ENCODE measurements around the gene SGO1.
"Not testable (repeated sequence)": the region's sequence is repeated elsewhere in the genome, so short reads cannot be mapped to it uniquely, and the experiment has no call there.

Gene SGO1

DNA sequence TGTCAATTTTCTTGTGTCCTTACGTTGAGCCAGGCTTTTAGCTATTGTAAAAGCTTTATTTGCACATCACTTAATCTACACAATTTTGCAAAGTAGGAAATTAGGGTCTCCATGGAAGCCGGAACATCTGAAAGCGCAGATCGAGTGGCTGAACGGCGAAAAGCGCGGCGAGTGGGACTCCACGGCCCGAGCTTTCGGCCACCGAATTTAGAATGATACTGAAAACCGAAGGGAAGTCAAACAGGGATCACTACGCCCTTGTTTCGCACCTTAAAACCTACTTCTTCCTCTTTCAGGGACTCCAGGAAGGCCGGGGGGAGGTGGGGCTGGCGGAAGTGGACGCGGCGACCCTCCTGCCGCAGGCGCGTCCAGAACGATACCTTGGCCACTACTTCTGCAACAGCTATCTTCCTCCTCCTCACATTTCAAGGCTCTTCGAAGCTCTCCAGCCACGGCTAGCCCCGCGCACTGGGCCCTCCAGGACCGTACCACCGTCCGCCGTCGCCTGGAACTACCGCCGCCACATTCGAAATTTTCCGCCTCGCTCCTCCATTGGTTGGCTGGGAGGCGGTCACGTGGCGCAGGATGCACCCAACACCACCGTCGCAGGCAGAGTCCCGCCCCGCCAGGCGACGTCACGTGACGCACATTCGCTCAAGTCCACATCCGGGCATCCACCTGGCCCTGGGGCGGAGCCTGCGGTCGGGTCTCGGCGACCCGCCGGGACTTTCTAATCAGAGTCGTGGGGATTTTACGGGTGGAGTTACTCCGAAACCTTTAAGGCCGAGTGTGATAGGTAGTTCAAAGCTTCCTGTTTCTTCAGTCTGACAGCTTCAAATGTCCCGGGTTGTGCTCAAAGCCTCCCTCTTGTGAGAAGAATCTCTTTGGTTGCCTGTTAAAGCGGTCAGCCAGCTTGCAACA, at the start of gene SGO1:
Gene SGO1 (minus strand): TSS at position 528 of the 921 bp plus-strand sequence. CDS start 2,179 bp downstream, outside the sequence.
- FAIRE-seq, result peak; percentile 96

DNA sequence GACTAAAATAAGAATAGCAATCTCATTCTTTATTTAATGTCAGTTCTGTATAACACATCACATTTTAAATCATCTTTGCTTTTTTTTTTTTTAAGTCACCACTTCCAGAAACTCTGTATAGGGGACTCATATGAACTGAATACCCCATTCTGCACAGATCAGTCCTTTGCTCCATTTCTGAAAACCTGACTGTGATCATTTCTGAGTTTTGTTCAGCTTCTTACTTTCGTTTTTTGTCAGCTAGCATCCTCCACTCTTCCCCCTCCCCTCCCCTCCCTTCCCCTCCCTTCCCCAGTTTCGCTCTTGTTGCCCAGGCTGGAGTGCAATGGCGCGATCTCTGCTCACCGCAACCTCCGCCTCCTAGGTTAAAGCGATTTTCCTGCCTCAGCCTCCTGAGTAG, 49.8 kb upstream of the SGO1 start:
- FAIRE-seq, result no peak

DNA sequence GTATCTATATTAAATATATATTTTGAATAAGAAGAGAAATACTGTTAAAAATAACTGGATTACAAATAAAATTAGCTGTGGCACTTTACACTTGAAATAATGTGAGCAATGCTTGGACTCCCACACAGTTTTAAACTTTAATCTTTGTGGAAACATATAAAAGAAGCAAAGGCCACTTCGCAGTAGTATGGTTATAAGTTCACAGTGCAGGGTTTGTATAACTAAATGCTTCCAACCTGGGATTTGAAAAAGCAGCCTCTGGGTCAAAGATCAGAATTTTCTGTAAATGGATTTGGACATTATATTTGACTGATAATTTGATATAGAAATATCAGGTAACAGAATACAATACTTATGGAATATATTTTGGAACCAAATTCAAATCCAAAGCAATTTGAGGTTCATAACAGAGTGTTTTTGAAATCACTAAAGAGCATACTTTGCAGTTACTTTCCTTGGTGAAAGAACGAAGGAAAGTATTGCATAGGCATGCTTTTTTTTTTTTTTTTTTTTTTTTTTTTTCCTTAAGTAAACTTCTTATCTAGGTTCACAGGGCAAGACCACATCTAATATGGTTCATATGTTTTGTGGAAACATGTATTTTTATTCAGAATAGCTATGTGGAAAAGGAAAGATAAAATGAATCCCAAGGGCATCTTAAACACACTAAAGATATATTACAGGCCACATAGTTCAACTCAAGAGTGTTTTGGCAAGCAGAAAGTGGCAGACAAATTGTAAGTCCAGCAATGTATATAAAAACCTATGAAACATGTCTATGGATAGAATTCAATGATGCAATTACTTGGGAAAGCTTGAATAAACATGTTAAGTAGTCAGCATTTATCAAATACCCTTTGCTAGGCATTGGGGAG, 47.1 kb upstream of the SGO1 start:
- FAIRE-seq, result no peak

DNA sequence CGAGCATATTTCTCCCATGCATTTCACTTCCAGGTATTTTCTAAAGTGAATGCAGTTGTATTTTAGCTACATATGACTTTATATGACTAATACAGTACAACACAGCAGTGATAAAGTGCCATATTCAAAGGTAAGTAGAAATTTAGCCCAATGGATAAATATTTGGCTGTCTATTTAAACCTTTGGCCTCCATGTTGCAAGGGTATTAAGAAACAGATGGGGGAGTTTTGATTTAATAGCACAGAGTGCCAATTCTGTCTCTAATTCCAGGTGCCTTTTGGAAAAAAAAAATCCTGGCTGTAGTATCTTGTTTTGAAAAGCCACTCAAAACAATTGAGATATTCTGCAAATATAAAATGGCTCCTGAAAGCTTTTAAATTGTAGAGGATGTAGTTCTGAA, 44.9 kb upstream of the SGO1 start:
- no peak for FAIRE-seq

DNA sequence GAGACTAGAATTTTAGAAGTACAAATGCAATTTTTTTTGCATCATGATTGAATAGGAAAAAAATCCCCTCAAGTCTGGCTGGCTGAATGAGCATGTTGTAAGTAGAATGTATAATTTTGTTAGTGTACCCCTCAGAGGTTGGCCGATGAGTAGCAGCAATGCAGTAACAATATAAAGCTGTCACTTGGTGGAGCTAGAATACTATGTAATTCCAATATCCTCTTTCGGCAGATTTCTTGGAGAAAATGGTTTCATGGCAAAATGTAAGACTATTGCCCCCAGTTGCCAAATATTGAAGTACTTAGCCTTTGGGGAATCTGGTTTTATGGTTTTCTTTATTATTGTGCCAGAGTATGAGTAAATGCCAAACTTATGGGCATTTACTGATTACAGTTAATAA, 39.8 kb upstream of the SGO1 start:
- peak; percentile 13 for FAIRE-seq

DNA sequence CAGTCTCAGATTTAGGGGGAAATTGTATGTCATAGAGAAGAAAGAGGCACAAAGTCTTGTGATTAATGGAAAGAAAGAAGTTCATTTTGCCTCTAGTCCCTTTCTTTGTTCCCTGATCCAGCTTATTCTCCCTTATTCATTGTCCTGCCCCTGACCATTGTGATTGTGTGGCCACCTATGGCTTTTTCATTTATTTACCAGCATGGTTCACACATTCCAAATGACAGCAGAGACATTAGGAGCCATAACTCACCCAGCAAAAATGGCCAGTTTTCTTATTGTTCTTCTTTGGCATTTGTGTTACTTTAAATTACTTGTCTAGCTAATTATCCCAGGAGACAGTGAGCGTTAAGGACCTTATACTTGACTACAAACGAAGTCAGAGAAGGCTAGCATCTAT, 36.3 kb upstream of the SGO1 start:
- FAIRE-seq, result no peak

DNA sequence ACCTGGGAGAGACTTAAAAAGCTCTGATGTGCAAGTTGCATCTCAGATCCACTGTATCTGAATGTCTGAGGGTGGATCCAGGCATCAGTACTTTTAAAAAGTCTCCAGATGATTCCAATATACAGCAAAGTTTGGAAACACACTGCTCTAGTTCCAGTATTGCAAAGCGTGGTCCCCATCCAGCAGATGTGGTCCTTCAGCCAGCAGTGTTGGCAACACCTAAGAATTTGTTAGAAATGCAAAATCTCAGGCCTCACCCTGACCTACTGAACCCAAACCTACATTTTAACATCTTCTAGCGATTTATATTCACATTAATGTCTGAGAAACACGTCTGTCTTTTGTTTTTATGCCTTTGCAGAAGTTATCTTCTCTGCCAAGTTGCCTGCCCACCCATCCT, 32.2 kb upstream of the SGO1 start:
- FAIRE-seq, result no peak

DNA sequence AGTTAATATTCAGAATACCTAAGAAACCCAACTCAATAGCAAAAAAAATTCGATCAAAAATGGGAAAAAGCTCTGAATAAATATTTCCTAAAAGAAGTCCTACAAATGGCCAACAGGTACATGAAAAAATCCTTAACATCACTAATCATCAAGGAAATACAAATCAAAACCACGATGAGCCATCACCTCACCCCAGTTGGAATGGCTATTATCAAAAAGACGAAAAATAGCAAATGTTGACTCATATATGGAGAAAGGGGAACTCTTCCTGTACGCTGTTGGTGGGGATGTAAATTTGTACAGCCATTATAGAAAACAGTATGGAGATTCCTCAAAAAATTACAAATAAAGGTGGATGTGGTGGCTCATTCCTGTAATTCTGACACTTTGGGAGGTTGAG, 29.6 kb upstream of the SGO1 start:
- no peak for FAIRE-seq

DNA sequence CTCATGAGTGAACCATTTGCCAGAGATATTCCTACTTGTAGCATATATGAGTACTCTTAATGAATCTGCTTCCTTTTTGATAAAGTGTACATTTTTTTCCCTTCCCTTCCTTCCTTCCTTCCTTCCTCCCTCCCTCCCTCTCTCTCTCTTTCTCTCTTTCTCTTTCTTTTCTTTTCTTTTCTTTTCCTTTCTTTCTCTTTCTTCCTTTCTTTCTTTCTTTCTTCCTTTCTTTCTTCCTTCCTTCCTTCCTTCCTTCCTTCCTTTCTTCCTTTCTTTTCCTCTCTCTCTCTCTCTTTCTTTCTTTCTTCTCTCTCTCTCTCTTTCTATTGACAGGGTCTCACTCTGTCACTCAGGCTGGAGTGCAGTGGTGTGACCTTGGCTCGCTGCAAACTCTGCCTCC, 27.5 kb upstream of the SGO1 start:
- not testable (repeated sequence) for FAIRE-seq

DNA sequence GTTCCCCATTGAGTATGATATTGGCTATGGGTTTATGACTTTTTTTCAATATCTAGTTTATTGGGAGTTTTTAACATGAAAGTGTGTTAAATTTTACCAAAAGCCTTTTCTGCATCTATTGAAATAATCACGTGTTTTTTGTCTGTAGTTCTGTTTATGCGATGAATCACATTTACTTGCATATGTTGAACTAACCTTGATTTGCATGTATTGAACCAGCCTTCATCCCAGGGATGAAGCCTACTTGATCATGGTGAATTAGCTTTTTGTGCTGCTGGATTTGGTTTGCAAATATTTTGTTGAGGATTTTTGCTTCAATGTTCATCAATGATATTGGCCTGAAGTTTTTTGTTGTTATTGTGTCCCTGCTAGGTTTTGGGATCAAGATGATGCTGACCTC, 21.9 kb upstream of the SGO1 start:
- not testable (repeated sequence) for FAIRE-seq

DNA sequence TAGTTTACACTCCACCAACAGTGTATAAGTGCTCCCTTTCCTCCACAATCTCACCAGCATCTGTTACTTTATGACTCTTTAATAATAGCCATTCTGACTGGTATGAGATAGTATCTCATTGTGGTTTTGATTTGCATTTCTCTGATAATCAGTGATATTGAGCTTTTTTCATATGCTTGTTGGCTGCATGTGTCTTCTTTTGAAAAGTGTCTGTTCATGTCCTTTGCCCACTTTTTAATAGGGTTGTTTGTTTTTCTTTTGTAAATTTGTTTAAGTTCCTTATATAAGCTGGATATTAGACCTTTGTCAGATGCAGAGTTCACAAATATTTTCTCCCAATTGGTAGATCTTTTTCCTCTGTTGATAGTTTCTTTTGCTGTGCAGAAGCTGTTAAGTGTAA, 19.9 kb upstream of the SGO1 start:
- FAIRE-seq, result not testable (repeated sequence)

DNA sequence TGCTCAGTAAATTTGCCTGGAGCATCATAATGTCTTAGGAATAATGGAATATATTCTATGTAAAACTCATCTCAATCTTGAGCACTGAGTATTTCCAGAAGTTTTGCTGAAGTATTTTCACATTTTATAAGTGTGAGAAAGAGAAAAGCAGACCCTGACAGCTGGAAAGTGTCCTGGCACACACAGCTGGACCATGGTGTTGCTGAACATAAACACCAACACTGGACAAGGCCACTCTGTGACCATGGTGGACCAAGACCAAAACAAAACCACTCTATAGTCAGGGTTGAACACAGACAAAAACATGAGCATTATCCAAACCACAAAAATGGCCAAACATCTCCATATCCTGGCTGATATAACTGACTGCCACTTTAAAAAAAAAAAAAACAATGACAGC, 15.1 kb upstream of the SGO1 start:
- no peak for FAIRE-seq

DNA sequence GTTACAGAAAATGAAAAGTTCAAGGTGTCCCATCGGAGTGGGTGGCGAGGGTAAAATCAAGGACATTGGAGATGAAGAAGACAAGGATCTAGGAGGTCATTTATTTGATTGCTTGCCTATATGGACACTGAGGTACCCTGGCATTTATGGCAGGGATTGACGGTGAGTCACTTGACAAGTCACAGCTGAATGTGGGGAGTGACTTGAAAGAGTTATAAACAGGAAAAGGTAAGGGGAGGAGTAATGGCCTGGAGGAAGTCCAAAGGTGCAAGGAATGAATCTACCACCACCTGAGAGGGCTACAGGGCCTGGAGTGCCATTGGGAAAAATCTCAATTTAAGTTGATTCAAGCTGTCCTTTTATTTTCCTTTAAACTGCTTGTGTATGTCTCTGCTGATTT, 11.8 kb upstream of the SGO1 start:
- no peak for FAIRE-seq

DNA sequence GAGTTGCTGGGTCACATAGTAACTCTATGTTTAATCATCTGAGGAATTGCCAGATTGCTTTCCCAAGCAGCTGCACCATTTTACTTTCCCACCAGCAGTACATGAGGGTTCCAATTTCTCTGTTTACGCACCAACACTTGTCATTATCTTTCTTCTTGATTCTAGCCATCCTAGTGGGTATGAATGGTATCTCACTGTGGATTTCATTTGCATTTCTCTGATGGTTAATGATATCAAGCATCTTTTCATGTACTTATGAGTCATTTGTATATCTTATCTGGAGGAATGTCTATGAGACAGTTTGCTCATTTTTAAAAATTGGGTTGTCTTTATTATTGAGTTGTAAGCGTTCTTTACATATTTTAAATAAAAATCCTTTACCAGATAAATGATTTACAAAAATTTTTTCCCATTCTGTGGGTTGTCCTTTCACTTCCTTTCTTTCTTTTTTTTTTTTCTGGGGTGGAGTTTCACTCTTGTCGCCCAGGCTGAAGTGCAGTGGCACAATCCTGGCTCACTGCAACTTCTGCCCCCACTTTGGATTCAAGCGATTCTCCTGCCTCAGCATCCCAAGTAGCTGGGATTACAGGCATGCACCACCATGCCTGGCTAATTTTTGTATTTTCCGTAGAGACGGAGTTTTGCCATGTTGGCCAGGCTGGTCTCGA, 8.9 kb upstream of the SGO1 start:
- no peak for FAIRE-seq

DNA sequence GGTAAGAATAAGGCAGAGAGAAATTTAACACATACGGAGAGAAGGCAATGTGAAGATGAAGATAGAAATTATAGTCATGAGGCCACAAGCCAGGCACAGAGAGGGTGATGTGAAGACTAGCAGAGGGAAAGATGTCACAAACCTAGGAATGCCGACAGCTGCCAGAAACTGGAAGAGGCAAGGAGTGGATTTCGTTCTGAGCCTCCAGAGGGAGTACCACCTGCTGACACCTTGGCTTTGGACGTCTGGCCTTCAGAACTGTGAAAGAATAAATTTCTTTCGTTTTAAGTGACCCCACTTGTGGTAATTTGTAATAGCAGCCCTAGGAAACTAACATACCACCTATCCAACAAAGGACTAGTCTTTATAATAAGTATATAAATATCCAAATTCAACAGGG, 5.0 kb upstream of the SGO1 start:
- no peak for FAIRE-seq

DNA sequence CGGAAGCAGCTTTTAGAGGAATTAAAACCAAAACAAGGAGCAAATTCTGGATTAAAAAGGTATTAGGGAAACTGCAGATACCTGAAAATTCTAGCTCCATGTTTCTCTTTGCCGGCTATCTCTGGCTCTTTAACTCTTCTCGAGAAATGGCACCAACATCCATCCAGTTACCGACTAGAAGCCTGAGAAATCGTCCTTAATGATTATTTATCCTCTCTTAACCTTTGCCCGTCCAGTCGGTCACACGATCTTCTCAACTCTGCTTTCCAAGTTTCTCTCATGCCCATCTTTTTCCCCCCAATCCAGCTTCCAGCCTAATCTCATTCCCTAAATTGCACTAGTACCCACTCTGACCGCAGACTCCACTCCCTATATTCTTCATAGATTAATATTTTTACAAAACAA, 596 bp upstream of the SGO1 start:
- FAIRE-seq, result no peak

DNA sequence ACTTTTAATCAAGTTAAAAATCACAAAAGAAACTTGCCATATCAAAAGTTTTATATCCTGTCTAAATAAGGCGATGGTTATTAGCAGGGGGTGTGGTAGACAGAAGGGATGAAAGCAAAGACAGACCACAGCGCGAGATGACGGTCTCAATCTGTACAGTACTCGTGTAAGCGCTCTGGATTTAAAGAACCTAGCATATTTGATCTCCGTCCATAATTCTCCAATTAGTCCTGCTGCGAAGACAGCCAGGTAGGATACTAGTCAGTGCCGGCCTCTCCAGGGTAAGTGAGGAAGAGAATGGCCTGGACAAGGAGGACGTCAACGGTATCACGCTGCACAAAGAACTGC, 701 bp downstream of the SGO1 start:
- no peak for FAIRE-seq

DNA sequence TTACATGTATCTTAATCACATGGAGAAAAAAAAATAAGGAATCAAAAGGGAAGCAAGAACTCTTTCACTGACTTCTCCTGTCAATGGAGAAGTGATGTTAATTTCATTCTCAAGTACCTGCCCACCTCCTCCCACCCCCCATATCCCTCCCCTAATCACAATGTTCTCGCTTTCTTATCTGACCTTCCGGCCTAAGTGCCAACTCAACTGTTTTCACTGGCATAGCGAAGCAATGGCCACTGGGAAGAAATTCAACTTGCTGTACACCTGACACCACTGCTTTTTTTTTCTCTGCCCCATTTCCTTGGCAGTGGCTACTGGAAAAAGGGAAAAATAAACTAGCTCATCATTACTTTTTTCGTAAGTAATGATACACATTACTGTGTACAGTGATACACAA, 3.8 kb downstream of the SGO1 start:
- no peak for FAIRE-seq

DNA sequence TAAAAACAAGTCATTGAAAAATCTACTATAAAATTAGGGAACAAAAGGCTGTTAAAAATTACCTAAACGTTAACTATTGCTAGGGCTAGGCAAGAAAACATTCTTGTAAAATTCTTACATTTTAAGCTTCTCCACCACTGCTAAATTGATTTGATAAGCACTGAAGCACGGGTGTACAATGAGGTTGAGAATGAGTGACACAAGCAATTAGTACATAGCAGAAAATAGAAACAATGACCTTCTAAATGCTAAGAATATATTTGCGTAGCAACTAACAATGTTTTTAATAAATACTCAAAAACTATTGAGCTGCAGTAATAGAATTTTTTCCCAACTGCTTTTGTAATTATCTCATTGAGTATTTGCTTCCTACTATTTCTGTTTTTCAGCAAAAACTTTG, 4.7 kb downstream of the SGO1 start:
- FAIRE-seq, result no peak

DNA sequence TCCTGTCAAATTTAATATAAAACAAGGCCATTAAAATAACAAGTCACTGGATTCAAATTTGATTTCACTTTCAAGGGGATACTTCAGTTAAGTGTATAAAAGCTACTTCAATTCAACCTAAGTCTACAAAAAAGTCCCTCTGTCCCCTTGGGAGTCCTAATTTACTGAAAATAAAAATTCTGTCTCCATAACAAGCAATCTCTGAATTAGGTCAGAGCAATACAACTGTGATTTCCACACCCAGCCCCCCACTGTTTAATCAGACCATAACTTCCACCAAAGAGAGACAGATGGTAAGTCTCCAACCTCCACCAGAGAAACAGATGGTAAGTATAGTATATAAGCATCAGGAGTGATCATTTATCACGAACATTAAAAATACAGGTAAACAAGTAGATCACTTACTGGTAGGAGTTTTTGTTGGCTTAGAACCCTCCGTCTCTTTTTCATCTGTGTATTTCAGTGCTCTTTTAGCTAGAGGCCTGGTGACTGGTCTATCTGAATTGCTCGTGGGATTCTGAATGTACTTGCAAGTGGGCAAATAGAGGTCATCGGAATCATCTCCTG, 12.1 kb downstream of the SGO1 start:
- FAIRE-seq, result no peak

DNA sequence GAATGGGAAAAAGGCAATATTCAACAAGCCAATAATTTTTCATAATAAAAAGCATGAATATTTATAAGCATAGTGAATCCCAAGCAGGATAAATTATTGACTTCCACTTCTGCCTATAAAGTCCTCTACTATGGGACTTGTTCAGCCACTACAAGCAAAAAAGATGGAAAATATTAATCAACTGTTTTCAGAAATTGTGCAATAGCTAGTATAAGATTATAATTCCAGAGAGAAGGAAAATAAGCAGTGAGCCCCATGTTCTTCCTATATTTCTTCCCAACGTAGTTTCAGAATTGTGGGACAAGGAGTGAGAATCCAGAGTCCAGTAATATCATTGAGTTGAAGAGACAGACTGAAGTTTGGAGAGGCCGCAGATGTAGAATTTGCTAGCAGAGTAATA, 24.3 kb downstream of the SGO1 start:
- no peak for FAIRE-seq

DNA sequence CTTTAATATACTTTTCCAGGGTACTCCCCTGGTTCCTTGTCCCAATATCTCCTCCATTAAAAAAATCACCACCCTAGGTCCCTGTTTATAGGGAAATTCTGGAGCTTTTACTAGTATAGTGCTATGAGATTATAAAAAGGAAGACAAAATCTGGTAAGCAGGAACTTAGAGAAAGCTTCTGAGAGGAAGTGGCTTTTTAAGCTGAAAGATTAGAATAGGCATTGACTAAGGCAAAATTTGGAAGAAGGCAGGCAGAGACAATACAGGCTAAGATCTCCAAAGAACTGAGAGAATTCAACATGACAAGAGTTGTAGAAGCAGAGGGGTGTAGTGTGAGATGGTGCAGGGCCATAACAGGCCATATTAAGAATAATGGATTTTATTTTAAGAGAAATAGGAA, 25.8 kb downstream of the SGO1 start:
- FAIRE-seq, result no peak

DNA sequence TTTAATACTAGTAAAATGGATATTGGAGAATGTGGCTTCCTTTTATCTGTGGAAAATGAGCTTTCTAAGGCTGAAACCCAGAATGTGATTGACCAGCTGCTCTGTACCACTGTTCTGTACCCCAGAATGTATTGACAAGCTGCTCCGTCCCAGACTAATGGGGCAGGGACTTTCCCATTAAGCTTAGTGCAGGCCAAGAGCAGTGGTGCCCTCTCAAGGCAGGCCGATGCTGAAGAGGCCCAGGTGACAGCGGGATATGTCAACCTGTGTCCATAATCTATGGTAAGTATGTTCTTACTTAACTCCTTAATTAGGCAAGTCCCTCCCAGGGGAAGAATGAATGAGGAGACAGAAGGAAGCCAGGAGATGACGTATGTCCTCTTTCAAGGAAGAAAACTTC, 31.1 kb downstream of the SGO1 start:
- FAIRE-seq, result no peak
